ENCODE data around the gene GPR15LG.

Gene GPR15LG

GRCh38 chr10:84193846-84194423 is 20.3 kb downstream of the GPR15LG start:
- DNase-seq (ENCODE audit: low read depth in 2 of 2), result no peak

- DNase-seq (ENCODE audit: low read depth in 2 of 2), result peak; percentile 21 to 29
Measured at GRCh38 chr10:84194424-84195043, 20.9 kb downstream of the GPR15LG start, which contains the start of gene CDHR1. TSS of gene CDHR1 (plus strand) at chr10:84194537. CDS start at chr10:84194761, 224 bp downstream.

GRCh38 chr10:84195044-84195830 is 21.6 kb downstream of the GPR15LG start:
- DNase-seq (ENCODE audit: low read depth in 2 of 2), result no peak

- DNase-seq (ENCODE audit: low read depth in 2 of 2), result no peak
Measured at GRCh38 chr10:84196083-84196482, 22.5 kb downstream of the GPR15LG start.

GRCh38 chr10:84196941-84197340 is 23.3 kb downstream of the GPR15LG start:
- no peak for DNase-seq (ENCODE audit: low read depth in 2 of 2)

- DNase-seq (ENCODE audit: low read depth in 2 of 2), result no peak
Measured at GRCh38 chr10:84197643-84198042, 24.0 kb downstream of the GPR15LG start.

- no peak for DNase-seq (ENCODE audit: low read depth in 2 of 2)
Measured at GRCh38 chr10:84198206-84198915, 24.8 kb downstream of the GPR15LG start.

GRCh38 chr10:84200537-84201243 is 27.1 kb downstream of the GPR15LG start:
- no peak for DNase-seq (ENCODE audit: low read depth in 2 of 2)

GRCh38 chr10:84201244-84201606 is 27.6 kb downstream of the GPR15LG start:
- DNase-seq (ENCODE audit: low read depth in 2 of 2), result no peak

- DNase-seq (ENCODE audit: low read depth in 2 of 2), result no peak
Measured at GRCh38 chr10:84201682-84202081, 28.1 kb downstream of the GPR15LG start.

GRCh38 chr10:84202349-84202748 is 28.7 kb downstream of the GPR15LG start:
- no peak for DNase-seq (ENCODE audit: low read depth in 2 of 2)

- DNase-seq (ENCODE audit: low read depth in 2 of 2), result no peak
Measured at GRCh38 chr10:84204122-84204521, 30.5 kb downstream of the GPR15LG start.

GRCh38 chr10:84204610-84205009 is 31.0 kb downstream of the GPR15LG start:
- DNase-seq (ENCODE audit: low read depth in 2 of 2), result no peak

- peak; percentile 38 to 41 for DNase-seq (ENCODE audit: low read depth in 2 of 2)
Measured at GRCh38 chr10:84205049-84205852, 31.6 kb downstream of the GPR15LG start.

- no peak for DNase-seq (ENCODE audit: low read depth in 2 of 2)
Measured at GRCh38 chr10:84205853-84206525, 32.4 kb downstream of the GPR15LG start.

- no peak for DNase-seq (ENCODE audit: low read depth in 2 of 2)
Measured at GRCh38 chr10:84208023-84208422, 34.4 kb downstream of the GPR15LG start.

GRCh38 chr10:84211566-84211965 is 38.0 kb downstream of the GPR15LG start:
- DNase-seq (ENCODE audit: low read depth in 2 of 2), result no peak

GRCh38 chr10:84212014-84212413 is 38.4 kb downstream of the GPR15LG start:
- DNase-seq (ENCODE audit: low read depth in 2 of 2), result no peak

GRCh38 chr10:84213076-84213475 is 39.5 kb downstream of the GPR15LG start:
- no peak for DNase-seq (ENCODE audit: low read depth in 2 of 2)

- DNase-seq (ENCODE audit: low read depth in 2 of 2), result no peak
Measured at GRCh38 chr10:84214046-84214572, 40.5 kb downstream of the GPR15LG start.

Measured in stimulated activated CD8-positive, alpha-beta memory T cell treated with anti-CD3 and anti-CD28 coated beads, Interleukin-7, amount 100 ng/mL, for 1 hour (primary cell).